Measurements from ENCODE around the gene KCP.
"Not testable (repeated sequence)": the region's sequence is repeated elsewhere in the genome, so short reads cannot be mapped to it uniquely, and the experiment has no call there.

KCP gene

DNA sequence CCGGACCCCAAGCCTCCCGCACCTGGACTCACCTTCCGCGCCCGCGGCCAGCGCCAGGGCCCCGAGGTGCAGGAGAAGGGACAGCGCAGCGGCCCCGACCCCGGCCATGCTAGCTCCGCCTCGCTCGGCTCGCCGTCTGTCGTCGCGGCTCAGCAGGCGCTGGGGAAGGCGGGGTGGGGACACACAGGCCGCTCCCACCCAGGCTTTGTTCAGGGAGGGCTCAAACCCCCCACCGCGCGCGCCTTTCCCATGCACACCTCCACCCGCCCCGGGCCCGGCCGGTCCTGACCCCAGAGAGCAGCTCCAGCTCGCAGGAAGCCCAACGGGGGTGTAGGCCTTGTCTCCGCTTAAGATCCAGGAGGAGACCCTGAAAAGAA, at the start of gene KCP:
Gene KCP, minus strand, starts transcription at position 141 of the 377 bp plus-strand sequence. Its CDS starts 33 bp downstream, at position 108.
- no peak for DNase-seq

DNA sequence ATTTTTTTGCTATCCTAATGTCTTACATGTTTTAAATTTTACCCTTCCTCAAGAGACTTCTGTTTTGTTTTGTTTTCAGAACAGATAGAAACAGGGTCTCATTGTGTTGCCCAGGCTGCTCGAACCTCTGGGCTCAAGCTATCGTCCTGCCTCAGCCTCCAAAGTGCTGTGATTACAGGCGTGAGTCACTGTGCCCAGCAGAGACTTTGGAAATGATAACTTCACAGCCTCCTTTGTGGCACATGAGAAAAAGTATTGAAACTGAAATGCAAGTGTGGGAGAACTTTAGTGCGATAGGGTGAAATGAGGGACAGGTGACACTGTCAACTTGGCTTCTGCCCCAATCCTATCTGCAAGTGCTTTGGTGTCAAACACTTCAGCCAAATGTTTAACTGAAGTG, 48.8 kb upstream of the KCP start:
- DNase-seq = no peak

DNA sequence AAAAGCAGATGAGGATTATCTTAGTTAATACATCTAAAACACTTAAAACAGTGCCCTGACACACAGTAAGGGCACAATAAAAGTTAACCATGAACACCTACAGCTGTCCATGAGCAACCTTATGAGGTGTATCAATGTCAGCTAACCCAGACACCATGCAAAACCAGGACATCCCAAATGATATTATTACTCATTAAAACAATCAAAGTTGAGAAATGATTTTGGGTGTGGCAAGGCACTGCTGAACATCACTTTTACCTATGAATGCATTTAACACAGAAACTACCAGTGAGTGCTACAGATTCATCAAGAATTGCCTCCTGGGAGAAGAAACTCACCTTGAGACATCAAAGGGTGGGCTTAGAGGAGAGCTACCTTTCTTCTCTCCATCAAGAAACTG, 45.5 kb upstream of the KCP start:
- no peak for DNase-seq

DNA sequence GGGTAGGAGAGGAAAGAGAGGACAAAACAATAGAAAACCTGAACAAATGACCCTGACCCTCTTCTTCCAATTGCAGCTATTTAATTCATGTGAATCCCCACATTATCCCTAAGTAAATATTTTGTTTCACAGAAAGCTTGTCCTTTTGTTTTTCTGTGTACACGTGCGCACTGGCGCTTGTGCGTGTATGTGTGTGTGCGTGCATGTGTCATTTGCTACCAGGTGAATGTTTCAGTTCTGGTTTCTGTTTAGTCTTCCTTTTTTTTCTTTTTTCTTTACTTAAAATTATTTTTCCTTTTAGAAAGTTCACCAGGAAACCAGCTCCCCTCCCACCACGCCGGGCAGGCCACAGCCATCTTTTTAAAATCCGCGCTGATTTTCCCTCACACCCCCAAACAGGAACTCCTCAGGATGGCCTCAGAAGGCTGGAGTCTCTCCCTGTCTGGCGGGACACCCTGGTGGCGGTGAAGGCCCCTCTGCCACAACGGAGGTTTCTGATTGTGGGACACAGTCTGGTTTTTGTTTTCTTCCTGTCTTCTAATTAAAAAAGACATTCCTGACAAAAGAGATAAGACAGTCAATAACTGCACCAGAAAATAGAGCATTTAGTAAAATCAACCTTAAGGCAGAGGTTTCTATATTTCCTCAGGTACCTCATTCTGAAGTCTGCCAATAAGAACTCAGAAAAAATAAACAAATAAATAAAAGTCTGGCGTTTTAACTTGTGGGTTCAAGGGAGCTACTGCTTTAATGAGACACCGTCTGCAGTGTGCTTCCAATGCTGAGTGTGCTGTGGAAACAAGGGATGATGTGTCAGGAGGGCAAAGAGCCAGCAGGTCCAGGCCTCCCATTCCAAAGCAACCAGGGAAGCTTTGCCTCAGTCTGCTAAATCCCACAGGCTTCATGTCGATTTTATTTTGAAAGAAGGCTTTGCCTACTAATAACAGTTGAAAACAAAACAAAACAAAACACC, 44.6 kb upstream of the KCP start:
- DNase-seq = peak in 1 of 2 donors; percentile 33

DNA sequence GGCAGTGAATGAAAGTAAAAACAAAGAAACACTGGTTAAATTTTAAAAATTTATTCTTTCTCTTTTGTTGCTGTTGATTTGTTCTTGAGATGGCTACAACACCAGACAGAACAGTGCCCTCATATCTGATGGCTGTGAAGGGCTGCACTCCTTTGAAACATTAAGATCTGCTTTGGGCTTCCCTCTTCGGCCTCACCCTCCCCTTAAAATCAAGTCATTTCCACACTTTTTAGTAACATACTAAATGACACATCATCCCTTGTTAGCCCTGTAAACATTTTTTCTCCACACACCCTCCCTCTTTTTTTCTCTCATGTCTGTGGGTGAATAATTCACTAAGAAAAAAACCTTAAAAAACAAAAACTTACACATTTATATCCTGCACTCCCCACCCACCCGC, 43.6 kb upstream of the KCP start:
- DNase-seq = no peak

DNA sequence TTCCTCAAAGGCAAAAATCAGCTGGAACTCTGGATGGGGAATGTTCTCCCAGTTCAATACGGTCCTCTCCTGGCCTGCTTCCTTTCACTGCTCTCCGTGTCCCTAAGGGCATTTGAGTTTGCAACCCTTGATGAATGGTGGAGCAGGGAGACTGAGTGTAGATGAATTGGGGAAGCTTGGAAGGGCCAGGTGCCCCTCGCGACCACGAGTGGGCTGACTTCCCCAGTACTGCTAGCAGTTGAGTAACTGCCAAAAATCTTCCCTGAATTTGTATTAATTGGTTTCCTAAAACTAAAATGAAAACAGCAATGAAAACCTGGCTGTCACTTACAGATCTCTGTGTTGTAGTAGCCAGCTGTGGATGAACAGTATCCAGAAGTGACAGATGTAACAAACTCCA, 40.8 kb upstream of the KCP start:
- no peak for DNase-seq

DNA sequence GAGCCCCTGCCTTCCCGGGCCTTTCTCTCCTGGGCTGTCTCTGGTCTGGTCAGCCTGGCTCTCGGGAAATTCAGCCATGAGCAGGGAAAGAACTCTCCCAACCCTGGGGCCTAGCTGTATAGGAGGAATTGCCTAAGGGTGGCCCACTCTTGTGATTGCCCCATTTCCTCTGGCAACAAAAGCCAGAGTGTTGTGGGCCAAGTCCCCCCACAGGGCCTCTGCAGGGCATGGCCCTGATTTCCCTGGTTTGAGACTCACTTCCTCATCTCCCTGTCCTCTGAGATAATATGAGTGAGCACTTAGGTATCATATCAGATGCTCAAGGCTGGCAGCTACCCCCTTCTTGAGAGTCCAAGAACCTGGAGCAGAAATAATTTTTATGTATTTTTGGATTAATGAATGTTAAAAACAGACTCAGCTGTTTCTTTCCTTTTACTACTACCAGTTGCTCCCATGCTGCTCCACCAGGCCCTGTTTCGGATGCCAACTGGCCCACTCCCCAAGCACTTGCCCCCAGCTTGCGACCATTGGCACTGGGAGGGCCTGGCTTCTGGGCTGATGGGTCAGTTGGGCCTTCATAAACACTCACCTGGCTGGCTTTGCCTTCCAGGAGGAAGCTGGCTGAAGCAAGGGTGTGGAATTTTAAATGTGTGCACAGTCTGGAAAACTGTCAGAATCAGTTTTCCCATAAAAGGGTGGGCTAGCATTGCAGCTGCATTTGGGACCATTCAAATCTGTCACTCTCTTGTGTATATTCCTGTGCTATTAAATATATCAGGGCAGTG, 38.7 kb upstream of the KCP start:
- DNase-seq = no peak

DNA sequence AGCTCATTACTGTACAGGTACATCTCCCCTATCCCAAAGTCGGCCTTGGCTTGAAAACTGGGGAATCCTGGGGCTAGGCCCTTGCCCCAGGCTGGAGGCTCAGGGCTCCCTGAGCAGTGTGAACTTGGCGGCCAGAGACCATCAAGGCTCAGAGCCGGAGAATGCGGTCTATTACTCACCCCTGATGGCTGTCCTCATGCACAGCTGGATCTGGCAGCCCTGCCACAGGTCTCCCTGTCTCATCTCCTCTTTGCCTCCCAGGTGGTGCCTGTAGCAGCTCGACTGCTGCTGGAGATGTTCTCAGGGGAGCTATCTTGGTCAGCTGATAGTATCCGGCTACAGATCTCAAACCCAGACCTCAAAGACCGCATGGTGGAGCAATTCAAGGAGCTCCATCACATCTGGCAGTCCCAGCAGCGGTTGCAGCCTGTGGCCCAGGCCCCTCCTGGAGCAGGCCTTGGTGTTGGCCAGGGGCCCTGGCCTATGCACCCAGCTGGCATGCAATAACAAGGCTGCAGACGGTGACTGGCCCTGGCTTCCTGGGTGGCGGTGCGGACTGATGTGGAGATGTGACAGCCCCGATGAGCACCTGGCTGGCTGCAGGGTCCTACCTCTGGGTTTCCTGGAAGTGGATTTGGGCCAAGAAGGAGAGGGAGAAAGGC, 37.9 kb upstream of the KCP start:
- no peak for DNase-seq

DNA sequence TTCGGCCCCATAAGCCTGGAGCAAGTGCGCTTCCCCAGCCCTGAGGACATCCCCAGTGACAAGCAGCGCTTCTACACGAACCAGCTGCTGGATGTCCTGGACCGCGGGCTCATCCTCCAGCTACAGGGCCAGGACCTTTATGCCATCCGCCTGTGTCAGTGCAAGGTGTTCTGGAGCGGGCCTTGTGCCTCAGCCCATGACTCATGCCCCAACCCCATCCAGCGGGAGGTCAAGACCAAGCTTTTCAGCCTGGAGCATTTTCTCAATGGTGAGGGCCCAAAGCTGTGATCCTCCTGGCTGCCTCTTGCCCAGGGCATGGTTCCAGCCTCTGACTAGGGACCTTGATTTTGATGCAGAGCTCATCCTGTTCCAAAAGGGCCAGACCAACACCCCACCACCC, 37.3 kb upstream of the KCP start:
- no peak for DNase-seq

DNA sequence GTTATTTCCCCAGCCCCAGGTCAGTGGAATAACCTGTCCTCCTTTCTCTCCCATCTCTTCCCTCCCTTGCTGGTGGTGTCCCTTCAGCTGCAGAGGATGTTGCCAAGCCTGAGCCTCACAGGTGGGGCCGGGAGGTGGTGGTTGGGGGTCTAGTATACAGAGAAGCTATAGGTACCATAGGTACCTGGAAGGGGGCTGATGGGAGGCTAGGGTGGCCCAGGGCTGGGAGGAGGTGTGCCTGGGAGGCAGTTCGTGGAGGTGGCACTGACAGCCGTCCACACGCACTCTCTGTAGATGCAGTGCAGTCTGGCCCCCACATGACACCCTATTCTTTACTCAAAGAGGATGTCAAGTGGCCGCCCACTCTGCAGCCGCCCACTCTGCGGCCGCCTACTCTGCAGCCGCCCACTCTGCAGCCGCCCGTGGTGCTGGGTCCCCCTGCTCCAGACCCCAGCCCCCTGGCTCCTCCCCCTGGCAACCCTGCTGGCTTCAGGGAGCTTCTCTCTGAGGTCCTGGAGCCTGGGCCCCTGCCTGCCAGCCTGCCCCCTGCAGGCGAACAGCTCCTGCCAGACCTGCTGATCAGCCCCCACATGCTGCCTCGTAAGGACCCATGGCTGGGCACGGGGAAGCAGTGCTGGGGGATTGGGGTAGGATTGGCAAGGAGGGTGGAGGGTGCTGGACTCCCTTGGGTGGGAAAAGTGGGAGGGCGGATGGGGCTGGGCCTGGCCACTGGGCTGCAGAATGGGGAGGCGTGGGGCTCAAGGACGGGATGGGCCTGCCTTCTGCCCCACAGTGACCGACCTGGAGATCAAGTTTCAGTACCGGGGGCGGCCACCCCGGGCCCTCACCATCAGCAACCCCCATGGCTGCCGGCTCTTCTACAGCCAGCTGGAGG, 36.7 kb upstream of the KCP start:
- DNase-seq = no peak

DNA sequence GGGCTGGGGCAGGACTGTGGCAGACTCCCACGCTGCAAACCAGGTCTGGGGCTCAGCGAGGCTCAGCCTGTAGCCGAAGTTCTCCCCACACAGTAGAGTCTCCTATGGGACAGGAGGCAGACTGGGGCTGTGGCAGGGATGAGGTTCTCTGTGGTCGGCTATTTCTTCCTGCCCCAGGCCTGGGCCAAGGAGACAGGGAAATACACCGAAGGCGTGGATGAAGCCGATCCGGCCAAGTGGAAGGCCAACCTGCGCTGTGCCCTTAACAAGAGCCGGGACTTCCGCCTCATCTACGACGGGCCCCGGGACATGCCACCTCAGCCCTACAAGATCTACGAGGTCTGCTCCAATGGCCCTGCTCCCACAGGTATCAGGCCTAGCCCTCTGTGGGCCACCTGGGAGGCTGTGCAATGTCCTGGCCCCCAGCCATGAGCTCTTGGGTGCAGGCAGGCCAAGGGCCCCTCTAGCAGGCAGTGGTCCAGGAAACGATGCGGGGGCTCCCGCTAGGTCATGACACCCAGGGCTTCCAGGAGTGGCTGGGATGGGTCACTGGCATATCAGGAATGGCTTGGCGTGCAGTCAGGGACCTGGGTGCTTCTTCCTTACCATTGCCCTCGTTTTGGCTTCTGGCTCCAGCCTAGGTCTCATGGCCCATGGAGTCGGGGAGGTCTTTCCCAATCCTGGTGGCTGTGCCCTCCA, 35.3 kb upstream of the KCP start:
- DNase-seq = no peak

DNA sequence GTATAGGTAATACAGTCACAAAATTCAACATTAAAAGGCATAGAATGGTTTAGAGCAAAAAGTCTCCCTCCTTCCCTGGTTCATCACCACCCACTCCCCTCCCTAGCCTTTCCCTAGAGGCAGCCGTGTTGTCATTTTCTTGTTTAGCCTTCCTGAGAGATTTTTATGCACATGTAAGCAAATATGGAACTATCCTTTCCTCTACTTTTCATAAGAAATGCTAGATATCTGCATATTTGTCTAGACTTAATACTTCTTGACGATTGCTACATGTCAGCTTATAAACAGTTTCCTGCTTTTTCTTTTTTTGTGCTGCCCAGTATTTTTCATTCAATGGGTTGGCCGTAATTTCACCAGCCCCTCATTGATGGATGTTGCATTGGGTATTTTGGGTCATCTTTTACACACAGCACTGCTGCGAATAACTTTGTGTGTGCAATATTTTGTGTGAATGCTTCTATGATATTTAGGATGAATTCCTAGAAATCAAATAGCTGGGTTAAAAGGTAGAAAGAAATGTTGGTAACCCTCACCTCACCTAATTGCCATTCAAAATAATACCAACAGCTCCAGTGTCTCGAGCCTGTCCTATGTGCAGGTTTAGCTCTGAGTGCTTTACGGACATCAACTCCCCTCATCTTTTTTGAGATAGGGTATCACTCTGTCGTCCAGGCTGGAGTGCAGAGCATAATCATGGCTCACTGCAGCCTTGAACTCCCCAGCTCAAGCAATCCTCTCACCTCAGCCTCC, 34.2 kb upstream of the KCP start:
- no peak for DNase-seq

DNA sequence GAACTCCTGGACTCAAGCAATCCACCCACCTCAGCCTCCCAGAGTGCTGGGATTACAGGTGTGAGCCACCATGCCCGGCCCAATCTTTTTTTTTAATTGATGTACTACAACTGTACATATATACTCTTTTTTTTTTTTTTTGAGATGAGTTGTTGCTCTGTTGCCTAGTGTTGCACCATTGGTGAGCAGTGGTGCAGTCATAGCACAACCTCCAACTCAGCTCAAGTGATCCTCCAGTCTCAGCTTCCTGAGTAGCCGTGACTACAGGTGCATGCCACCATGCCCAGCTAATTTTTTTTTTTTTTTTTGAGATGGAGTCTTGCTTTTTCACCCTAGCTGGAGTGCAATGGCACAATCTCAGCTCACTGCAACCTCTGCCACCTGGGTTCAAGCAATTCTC, 32.7 kb upstream of the KCP start:
- not testable (repeated sequence) for DNase-seq

DNA sequence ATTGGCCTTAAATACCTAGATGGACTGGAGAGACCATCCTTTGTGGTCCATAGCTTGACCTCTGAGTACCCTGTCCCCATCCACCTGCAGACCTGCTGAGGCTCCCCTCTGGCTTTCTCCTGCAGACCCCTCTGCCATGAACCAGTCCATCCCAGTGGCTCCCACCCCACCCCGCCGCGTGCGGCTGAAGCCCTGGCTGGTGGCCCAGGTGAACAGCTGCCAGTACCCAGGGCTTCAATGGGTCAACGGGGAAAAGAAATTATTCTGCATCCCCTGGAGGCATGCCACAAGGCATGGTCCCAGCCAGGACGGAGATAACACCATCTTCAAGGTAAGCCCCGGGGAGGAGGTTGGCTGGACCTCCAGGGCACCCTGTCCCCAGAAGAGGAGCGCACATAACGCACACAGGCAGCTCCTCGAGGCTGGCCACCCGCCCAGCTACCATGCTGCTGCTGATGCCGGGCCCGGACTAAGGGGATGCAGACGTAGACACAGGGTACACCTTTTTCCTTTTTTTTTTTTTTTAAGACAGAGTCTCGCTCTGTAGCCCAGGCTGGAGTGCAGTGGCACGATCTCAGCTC, 31.5 kb upstream of the KCP start:
- DNase-seq = no peak

DNA sequence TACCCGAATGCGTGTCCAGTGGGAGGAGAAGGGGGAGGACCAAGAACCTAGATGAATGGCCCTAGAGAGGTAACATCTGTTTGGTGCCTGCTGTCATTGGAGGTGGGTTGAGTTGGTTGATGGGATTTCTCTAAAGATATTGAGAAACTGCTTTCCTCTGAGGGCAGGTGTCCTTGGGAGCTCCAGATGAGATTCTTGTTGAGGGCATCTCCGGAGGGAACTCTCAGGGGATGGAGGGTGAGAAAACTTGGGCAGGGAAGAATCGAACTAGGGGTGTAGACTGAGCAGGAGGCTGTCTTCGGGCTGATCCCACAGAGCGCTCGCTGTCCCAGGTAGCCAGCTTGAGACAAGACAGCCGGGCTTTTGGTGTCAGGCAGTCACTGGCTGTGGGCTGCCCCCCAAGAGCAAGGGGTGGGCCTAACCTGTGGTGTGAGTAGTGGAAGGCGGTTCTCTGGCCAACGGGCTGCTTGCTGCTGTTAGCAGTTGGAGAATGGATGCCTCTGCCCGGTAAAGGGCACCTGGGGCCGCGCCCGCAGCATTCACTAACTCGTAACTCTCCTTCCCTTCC, 30.9 kb upstream of the KCP start:
- DNase-seq = no peak

DNA sequence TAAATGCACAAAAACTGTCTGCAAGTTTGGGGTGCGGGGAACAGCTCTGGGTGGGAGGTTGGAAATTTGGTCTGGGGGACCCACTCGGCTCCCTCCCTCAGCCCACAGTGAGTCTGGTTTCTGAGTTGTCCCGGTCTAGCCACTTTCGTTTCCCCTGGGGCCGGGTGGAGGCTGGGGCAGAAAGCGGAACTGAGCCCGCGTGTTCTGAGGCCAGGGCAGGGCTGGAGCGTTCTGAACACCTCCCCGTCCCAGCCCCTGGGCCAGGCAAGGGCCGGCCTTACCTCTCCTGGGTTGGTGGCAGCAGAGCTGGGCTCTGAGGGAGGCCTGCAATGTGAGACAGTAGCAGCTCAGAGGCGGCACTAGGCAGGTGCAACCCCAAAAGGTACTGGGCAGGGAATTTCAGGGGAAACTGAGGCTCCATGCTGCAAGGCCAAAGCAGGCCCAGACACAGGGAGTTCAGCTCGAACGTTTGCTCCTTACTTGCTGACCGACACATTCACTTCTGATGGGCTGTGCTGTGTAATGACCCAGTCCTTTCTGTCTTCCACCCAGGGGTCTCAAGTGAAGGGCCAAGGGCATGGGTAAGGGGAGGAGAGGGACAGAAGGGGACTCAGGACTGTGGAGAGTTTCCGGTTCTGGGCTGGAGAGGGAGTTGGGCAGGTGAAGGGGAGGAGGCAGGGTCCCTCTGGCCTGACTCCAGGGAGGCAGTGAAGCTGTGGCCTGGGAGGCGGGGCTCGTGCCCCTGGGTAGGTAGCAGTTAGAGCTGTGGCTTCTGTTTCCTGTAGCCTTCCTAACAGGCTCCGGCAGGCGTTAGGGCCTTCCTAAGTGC, 30.2 kb upstream of the KCP start:
- DNase-seq = peak; percentile 39 to 79

DNA sequence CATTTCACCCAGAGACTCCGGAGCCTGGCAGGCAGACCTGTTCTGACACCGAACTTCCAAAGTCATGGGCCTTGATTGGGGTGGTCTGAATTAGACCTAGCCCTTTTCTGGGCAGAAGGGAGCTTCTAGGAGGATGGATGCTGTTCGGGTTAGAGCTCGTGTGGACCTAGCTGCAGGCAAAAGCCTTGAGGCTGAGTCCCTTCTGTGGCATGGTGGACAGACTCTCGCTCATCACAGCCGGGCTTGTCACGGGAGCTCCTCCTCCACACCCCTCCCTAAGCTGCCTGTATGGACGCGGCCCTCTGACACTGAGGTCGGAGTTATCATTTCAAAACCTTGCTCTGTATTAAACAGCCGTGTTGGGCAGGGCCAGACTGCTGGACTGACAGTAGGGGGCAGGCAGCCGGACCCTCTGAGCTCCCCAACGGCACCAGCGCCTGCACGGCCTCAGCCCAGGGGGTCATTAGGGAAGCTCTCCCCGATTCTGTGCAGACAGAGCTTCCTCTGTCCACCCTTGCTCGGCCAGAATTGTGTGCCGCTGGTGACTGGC, 29.4 kb upstream of the KCP start:
- DNase-seq = peak in 1 of 2 donors; percentile 28

DNA sequence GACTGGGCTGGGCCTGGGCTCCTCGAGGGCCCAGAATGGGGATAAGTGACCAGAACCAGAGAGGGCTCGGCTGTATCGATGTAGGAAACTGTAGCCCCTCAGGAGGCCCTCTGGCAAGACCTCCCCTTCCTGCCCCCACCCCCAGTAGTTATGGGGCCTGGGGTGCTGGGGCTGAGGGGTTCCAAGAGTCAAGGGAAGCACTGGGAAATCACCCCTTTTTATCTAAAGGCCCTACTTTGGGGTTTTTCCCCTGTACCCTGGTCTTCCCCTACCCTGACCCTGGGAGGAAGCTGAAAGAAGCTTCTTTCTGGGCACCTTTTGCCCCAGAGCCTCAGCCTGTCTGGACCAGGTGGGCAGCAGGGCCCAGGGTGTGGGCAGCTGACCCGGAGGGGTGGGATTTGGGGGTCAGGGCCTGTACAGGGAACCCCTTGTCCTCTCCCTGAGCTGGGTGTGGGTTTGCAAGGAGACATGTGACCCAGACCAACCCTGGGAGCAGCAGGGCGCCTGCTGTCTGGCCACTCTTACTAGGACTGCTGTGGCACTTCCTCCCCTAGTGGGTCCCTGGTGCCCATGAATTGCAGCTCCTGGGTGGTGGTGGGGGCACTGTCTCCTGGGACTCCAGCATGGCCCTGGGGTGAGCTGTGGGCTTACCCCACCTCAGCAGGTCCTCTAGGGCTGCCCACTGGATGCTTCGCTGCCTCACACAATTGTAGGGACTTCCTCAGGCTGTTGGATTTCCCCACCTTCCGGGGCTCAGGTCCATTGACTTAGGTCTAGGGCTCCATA, 28.8 kb upstream of the KCP start:
- DNase-seq = peak in 1 of 2 donors; percentile 45

Measured in CD4-positive, alpha-beta T cell treated with Interleukin-1 beta for 1 hour (primary cell).